HL-60 (cell line): ENCODE data around the gene PICK1.

Experiments
- DNase-seq, 2 experiments: peaks; one replicate each; pipeline ENCODE4 v3.0.0-alpha.2; 2010 to 2020; ENCODE audit warnings: low read depth in 1 of 2, low spot score in 1 of 2
- H3K27ac ChIP-seq: fragments of 250-450 bp; sonication (Bioruptor Pico); replicated peaks from 2 replicates; pipeline ENCODE4 v1.5.1; 2020; ENCODE audit warnings: mild to moderate bottlenecking, moderate library complexity
- H3K27me3 ChIP-seq: fragments of 250-450 bp; sonication (Bioruptor Pico); 2 replicates; pipeline ENCODE4 v1.5.1; 2021; ENCODE audit warnings: mild to moderate bottlenecking, moderate library complexity; ENCODE audit not compliant: insufficient read depth, poor library complexity, severe bottlenecking
- H3K4me3 ChIP-seq: replicated peaks from 2 replicates; pipeline ENCODE4 v1.5.1; 2011; ENCODE audit warnings: mild to moderate bottlenecking, control low read depth, low read length; ENCODE audit not compliant: insufficient read depth
- GABPA ChIP-seq: IDR thresholded peaks from 2 replicates; pipeline ENCODE4 v1.6.1; 2012; ENCODE audit warnings: low read depth
- POLR2AphosphoS5 ChIP-seq: IDR thresholded peaks from 2 replicates; pipeline ENCODE4 v1.6.1; 2012; ENCODE audit warnings: low read depth
- SPI1 ChIP-seq: IDR thresholded peaks from 2 replicates; pipeline ENCODE4 v1.6.1; 2012; ENCODE audit warnings: low read depth, mild to moderate bottlenecking, borderline replicate concordance
- TF ChIP-seq, protein P1 (sequence below): IDR thresholded peaks from one replicate; pipeline ENCODE4 v1.5.1; 2011; ENCODE audit warnings: low read length, control low read depth, inconsistent platforms; ENCODE audit not compliant: insufficient read depth
- TF ChIP-seq, protein P2 (sequence below): IDR thresholded peaks from 2 replicates; pipeline ENCODE4 v1.6.1; 2012; ENCODE audit warnings: low read depth; ENCODE audit not compliant: insufficient replicate concordance

PICK1 gene

DNA sequence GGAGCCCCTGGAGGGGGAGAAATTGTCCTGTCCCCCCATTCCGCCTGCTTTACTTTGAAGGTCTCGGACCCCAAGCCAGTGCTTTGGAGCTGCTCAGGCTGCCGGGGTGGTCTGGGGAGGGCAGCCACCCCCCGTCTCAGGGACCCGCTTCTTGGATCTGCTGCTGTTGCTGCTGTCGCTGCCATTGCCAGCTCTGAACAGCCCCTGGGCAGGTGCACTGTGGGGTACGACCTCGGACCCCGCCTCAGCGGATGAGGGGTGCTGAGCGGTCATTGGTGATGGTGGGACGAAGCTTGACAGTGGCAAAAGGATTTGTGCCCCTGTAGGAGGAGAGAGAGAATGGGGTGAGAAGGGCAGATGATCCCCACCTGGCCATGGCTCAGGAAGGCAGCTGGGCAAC lies 27.9 kb downstream of the PICK1 start:
- Histone ChIP-seq H3K27ac (no peak overlapping the region), H3K4me3 (no peak overlapping the region), H3K27me3 (peaks cover 32% of the 10 kb centered on the region)
- no peak for TF ChIP-seq POLR2AphosphoS5
- TF ChIP-seq SPI1 = no peak
- TF ChIP-seq, protein P1, sequence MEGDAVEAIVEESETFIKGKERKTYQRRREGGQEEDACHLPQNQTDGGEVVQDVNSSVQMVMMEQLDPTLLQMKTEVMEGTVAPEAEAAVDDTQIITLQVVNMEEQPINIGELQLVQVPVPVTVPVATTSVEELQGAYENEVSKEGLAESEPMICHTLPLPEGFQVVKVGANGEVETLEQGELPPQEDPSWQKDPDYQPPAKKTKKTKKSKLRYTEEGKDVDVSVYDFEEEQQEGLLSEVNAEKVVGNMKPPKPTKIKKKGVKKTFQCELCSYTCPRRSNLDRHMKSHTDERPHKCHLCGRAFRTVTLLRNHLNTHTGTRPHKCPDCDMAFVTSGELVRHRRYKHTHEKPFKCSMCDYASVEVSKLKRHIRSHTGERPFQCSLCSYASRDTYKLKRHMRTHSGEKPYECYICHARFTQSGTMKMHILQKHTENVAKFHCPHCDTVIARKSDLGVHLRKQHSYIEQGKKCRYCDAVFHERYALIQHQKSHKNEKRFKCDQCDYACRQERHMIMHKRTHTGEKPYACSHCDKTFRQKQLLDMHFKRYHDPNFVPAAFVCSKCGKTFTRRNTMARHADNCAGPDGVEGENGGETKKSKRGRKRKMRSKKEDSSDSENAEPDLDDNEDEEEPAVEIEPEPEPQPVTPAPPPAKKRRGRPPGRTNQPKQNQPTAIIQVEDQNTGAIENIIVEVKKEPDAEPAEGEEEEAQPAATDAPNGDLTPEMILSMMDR = no peak
- TF ChIP-seq, protein P2, sequence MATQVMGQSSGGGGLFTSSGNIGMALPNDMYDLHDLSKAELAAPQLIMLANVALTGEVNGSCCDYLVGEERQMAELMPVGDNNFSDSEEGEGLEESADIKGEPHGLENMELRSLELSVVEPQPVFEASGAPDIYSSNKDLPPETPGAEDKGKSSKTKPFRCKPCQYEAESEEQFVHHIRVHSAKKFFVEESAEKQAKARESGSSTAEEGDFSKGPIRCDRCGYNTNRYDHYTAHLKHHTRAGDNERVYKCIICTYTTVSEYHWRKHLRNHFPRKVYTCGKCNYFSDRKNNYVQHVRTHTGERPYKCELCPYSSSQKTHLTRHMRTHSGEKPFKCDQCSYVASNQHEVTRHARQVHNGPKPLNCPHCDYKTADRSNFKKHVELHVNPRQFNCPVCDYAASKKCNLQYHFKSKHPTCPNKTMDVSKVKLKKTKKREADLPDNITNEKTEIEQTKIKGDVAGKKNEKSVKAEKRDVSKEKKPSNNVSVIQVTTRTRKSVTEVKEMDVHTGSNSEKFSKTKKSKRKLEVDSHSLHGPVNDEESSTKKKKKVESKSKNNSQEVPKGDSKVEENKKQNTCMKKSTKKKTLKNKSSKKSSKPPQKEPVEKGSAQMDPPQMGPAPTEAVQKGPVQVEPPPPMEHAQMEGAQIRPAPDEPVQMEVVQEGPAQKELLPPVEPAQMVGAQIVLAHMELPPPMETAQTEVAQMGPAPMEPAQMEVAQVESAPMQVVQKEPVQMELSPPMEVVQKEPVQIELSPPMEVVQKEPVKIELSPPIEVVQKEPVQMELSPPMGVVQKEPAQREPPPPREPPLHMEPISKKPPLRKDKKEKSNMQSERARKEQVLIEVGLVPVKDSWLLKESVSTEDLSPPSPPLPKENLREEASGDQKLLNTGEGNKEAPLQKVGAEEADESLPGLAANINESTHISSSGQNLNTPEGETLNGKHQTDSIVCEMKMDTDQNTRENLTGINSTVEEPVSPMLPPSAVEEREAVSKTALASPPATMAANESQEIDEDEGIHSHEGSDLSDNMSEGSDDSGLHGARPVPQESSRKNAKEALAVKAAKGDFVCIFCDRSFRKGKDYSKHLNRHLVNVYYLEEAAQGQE = no peak
- TF ChIP-seq GABPA = no peak
- DNase-seq = no peak

DNA sequence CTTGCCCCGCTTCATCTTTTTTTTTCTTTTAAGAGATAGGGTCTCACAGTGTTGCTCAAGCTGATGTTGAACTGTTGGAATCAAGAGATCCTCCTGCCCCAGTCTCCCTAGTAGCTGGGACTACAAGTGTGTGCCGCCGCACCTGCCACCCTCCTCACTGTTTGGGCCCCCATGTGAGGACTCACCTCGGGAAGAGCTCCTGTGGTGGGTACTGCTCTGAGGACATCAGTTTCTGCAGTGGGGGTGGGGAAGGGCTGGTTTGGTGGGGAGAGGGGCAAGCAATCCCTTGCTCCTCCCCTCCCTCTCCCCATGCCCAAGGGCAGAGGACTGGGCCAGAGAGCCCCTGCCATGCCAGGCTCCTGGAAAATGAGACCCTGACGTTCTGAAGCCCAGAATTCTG lies 28.3 kb downstream of the PICK1 start:
- Histone ChIP-seq H3K27me3 (peaks cover 28% of the 10 kb centered on the region), H3K27ac (no peak overlapping the region), H3K4me3 (no peak overlapping the region)
- TF ChIP-seq, protein P1 = no peak
- TF ChIP-seq POLR2AphosphoS5 (no peak), SPI1 (no peak), GABPA (no peak)
- TF ChIP-seq, protein P2 = no peak
- no peak for DNase-seq

DNA sequence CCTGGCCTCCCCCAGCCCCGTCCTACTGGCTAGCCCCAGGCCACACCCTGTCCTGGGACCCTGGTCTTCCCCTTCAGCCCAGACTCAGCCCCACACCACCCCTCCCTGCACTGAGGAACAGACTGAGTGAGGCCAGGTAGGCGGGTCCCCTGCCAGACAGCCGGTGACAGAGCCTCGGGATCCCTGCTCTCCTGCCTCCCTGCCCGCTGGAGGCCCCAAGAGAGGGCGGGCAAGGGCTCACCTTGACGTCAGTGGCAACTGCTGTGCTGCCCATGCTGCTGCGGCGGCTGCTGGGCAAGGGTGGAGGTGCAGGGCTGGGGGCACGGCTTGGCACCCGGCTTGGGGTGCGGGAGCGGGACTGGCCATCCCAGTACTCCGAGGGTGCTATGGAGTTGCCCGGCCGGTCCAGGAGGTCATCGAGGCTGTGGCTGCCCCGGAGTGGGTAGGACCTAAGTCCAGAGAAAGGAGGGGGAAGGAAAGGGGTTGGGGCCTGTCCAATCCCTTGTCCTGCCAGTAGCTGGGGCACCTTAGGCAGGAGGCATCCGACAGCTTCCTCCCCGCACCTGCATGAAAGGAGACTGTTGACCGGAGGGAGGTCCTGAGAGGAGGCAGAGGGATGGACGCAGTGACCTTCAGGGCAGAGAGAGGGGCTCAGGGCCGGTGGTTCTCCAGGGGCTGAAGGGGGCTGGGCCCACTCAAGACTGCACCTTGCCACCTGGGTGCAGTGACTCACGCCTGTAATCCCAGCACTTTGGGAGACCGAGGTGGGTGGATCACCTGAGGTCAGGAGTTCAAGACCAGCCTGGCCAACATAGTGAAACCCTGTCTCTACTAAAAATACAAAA lies 29.0 kb downstream of the PICK1 start:
- Histone ChIP-seq H3K27me3 (peaks cover 22% of the 10 kb centered on the region), H3K27ac (no peak overlapping the region), H3K4me3 (no peak overlapping the region)
- DNase-seq = no peak
- TF ChIP-seq, protein P2 = no peak
- TF ChIP-seq, protein P1 = no peak
- no peak for TF ChIP-seq GABPA
- TF ChIP-seq SPI1 = no peak
- no peak for TF ChIP-seq POLR2AphosphoS5
